Esophagus (tissue), 2 donors: ENCODE data around the gene CD33. TPM values are rescaled to one million over a fixed set of nuclear protein-coding genes. Genes with fewer than 3 reads are reported as not detected.

Experiments
- H3K27ac ChIP-seq, 2 donors: one replicate each; pipeline ENCODE4 v1.5.1; 2013; ENCODE audit warnings: low read depth in 2 of 2, mild to moderate bottlenecking in 2 of 2, inconsistent platforms in 1 of 2, low read length in 1 of 2, moderate library complexity in 1 of 2
- H3K27me3 ChIP-seq, 2 donors: one replicate each; pipeline ENCODE4 v1.6.1; 2013; ENCODE audit warnings: low read length in 2 of 2, control low read depth in 1 of 2, mild to moderate bottlenecking in 1 of 2; ENCODE audit not compliant: insufficient read depth in 2 of 2, control insufficient read depth in 1 of 2
- H3K36me3 ChIP-seq, 2 donors: one replicate each; pipeline ENCODE4 v1.6.1; 2013; ENCODE audit warnings: low read length in 1 of 2; ENCODE audit not compliant: control insufficient read depth in 2 of 2, insufficient read depth in 2 of 2
- H3K4me1 ChIP-seq, 2 donors: one replicate each; pipeline ENCODE4 v1.6.1; 2013; ENCODE audit warnings: low read length in 1 of 2; ENCODE audit not compliant: control insufficient read depth in 2 of 2, insufficient read depth in 2 of 2
- H3K4me3 ChIP-seq, 2 donors: one replicate each; pipeline ENCODE4 v1.5.1; 2013; ENCODE audit warnings: low read length in 2 of 2, mild to moderate bottlenecking in 2 of 2, low read depth in 1 of 2, moderate library complexity in 1 of 2
- H3K9me3 ChIP-seq, 2 donors: one replicate each; pipeline ENCODE4 v1.6.1; 2013; ENCODE audit warnings: mild to moderate bottlenecking in 2 of 2, low read depth in 1 of 2, low read length in 1 of 2, moderate library complexity in 1 of 2; ENCODE audit not compliant: control insufficient read depth in 2 of 2, insufficient read depth in 1 of 2
- WGBS, 2 donors: extraction: QIAGEN DNeasy Blood & Tissue Kit; methylation state at CpG; one replicate each; pipeline ENCODE4 v1.1.7; 2013; 5-methylcytosine and 5-hydroxymethylcytosine counted together
- polyA plus RNA-seq, 2 donors: library from polyadenylated mRNA; stranded (reverse); fragments of 200-250 nt; gene quantifications; one replicate each; pipeline ENCODE4 v1.2.3, GENCODE V29; 2013
- donor health status: healthy with polysubstance abuse.
- donor health status: Bipolar disorder and iron deficiency.

CD33 gene
- polyA plus RNA-seq, 2 donors = 0.66 to 0.69 TPM

- no peaks in the 10 kb centered on the region for H3K36me3 ChIP-seq
- no peak overlapping the region for H3K27ac ChIP-seq
- WGBS, 2 donors = 74 to 78% methylated on average over 2 of the region's 2 CpGs
- no peak overlapping the region for H3K4me3 ChIP-seq
- no peaks in the 10 kb centered on the region for H3K4me1 ChIP-seq
- H3K9me3 ChIP-seq = no peaks in the 10 kb centered on the region
- no peaks in the 10 kb centered on the region for H3K27me3 ChIP-seq
Measured at GRCh38 chr19:51188227-51188559, 36.7 kb upstream of the CD33 start.

- WGBS, 2 donors = 81 to 87% methylated on average over 9 of the region's 9 CpGs
- Histone ChIP-seq H3K27ac (no peak overlapping the region), H3K27me3 (no peaks in the 10 kb centered on the region)
Measured at GRCh38 chr19:51192689-51193088, 32.2 kb upstream of the CD33 start.

GRCh38 chr19:51194527-51195315, 30.2 kb upstream of the CD33 start:
- no peaks in the 10 kb centered on the region for H3K27me3 ChIP-seq
- H3K36me3 ChIP-seq = no peaks in the 10 kb centered on the region
- H3K4me1 ChIP-seq = no peaks in the 10 kb centered on the region
- WGBS, 2 donors = 50 to 56% methylated on average over 18 to 21 of the region's 21 CpGs
- no peak overlapping the region for H3K27ac ChIP-seq
- no peak overlapping the region for H3K4me3 ChIP-seq
- no peaks in the 10 kb centered on the region for H3K9me3 ChIP-seq

More at GRCh38 chr19:51192689-51193088, 32.2 kb upstream of the CD33 start:
- Histone ChIP-seq H3K9me3 (no peaks in the 10 kb centered on the region), H3K36me3 (no peaks in the 10 kb centered on the region), H3K4me3 (no peak overlapping the region), H3K4me1 (no peaks in the 10 kb centered on the region)

- no peaks in the 10 kb centered on the region for H3K4me1 ChIP-seq
- H3K27ac ChIP-seq = no peak overlapping the region
- H3K4me3 ChIP-seq = no peak overlapping the region
- no peaks in the 10 kb centered on the region for H3K9me3 ChIP-seq
- H3K27me3 ChIP-seq = no peaks in the 10 kb centered on the region
- WGBS, 2 donors = 88 to 89% methylated on average over 9 of the region's 9 CpGs
- H3K36me3 ChIP-seq = no peaks in the 10 kb centered on the region
Measured at GRCh38 chr19:51195316-51195586, 29.6 kb upstream of the CD33 start.

- no peaks in the 10 kb centered on the region for H3K4me1 ChIP-seq
- 86 to 87% methylated on average over 10 of the region's 10 CpGs for WGBS, 2 donors
- H3K9me3 ChIP-seq = no peaks in the 10 kb centered on the region
- H3K27me3 ChIP-seq = no peaks in the 10 kb centered on the region
- no peak overlapping the region for H3K27ac ChIP-seq
- no peak overlapping the region for H3K4me3 ChIP-seq
- no peaks in the 10 kb centered on the region for H3K36me3 ChIP-seq
Measured at GRCh38 chr19:51195616-51196015, 29.3 kb upstream of the CD33 start.

GRCh38 chr19:51196181-51196580, 28.7 kb upstream of the CD33 start:
- H3K27me3 ChIP-seq = no peaks in the 10 kb centered on the region
- no peaks in the 10 kb centered on the region for H3K36me3 ChIP-seq
- H3K27ac ChIP-seq = no peak overlapping the region
- H3K4me1 ChIP-seq = no peaks in the 10 kb centered on the region
- WGBS, 2 donors = 54 to 56% methylated on average over 5 of the region's 5 CpGs
- H3K4me3 ChIP-seq = no peak overlapping the region
- H3K9me3 ChIP-seq = no peaks in the 10 kb centered on the region

GRCh38 chr19:51198641-51199040, 26.2 kb upstream of the CD33 start:
- no peaks in the 10 kb centered on the region for H3K27me3 ChIP-seq
- H3K27ac ChIP-seq = no peak overlapping the region
- H3K4me1 ChIP-seq = no peaks in the 10 kb centered on the region
- no peak overlapping the region for H3K4me3 ChIP-seq
- no peaks in the 10 kb centered on the region for H3K36me3 ChIP-seq
- 77 to 83% methylated on average over 9 of the region's 9 CpGs for WGBS, 2 donors
- H3K9me3 ChIP-seq = no peaks in the 10 kb centered on the region

GRCh38 chr19:51200071-51200666, 24.7 kb upstream of the CD33 start:
- H3K27ac ChIP-seq = no peak overlapping the region
- H3K9me3 ChIP-seq = no peaks in the 10 kb centered on the region
- 75 to 79% methylated on average over 10 of the region's 10 CpGs for WGBS, 2 donors
- H3K4me1 ChIP-seq = no peaks in the 10 kb centered on the region
- no peaks in the 10 kb centered on the region for H3K27me3 ChIP-seq
- H3K36me3 ChIP-seq = no peaks in the 10 kb centered on the region
- H3K4me3 ChIP-seq = no peak overlapping the region

- Histone ChIP-seq H3K4me1 (no peaks in the 10 kb centered on the region), H3K4me3 (no peak overlapping the region), H3K36me3 (no peaks in the 10 kb centered on the region), H3K27ac (no peak overlapping the region), H3K9me3 (no peaks in the 10 kb centered on the region), H3K27me3 (no peaks in the 10 kb centered on the region)
- 57 to 65% methylated on average over 5 of the region's 5 CpGs for WGBS, 2 donors
Measured at GRCh38 chr19:51201712-51202111, 23.2 kb upstream of the CD33 start.

GRCh38 chr19:51203916-51204315, 21.0 kb upstream of the CD33 start:
- WGBS, 2 donors = 62 to 67% methylated on average over 3 of the region's 3 CpGs

More at GRCh38 chr19:51203916-51204315, 21.0 kb upstream of the CD33 start:
- no peak overlapping the region for H3K27ac ChIP-seq
- no peaks in the 10 kb centered on the region for H3K27me3 ChIP-seq
- H3K9me3 ChIP-seq = no peaks in the 10 kb centered on the region
- no peaks in the 10 kb centered on the region for H3K4me1 ChIP-seq
- H3K36me3 ChIP-seq = no peaks in the 10 kb centered on the region
- no peak overlapping the region for H3K4me3 ChIP-seq
